Measurements from ENCODE around the gene STK11IP.

DNA sequence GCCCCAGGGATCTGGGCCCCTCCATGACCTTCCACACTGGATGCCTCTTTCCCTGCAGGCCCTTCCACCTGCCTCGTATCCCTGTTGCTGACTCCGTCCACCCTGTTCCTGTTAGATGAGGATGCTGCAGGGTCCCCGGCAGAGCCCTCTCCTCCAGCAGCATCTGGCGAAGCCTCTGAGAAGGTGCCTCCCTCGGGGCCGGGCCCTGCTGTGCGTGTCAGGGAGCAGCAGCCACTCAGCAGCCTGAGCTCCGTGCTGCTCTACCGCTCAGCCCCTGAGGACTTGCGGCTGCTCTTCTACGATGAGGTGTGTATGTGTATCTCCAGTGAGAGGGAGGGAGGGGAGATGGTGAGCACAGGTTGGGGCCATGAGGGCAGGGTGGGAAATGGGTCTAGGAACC, 17.4 kb downstream of the STK11IP start:
- TF ChIP-seq POLR2A (IDR thresholded peaks at IDR 0.05) = no peak
- no peak for TF ChIP-seq CTCF (IDR thresholded peaks at IDR 0.05)
